Lung (tissue), 12 donors: Measurements from ENCODE around the gene CMC2. TPM values are rescaled to one million over a fixed set of nuclear protein-coding genes. Genes with fewer than 3 reads are reported as not detected.
A peak's percentile ranks its signal among the peaks of the same experiment; 100 is the strongest.

Experiments
- ATAC-seq: fragments of 200-7000 bp; cut with Tn5 transposase; one replicate; pipeline ENCODE4 v1.9.1; 2020; ENCODE audit warnings: moderate number of reproducible peaks; ENCODE audit not compliant: insufficient read depth, low FRiP score
- DNase-seq, 3 donors: peaks; one replicate each; pipeline ENCODE4 v3.0.0-alpha.2; 2013 to 2017
- H3K27ac ChIP-seq, 2 donors: one replicate each; pipeline ENCODE4 v1.5.1; 2013; ENCODE audit warnings: mild to moderate bottlenecking in 2 of 2, moderate library complexity in 2 of 2, control low read depth in 1 of 2, inconsistent platforms in 1 of 2, low read depth in 1 of 2, low read length in 1 of 2
- H3K27me3 ChIP-seq, 3 donors: one replicate each; pipeline ENCODE4 v1.5.1; 2013; ENCODE audit warnings: low read length in 2 of 3; ENCODE audit not compliant: control insufficient read depth in 3 of 3, insufficient read depth in 3 of 3
- H3K36me3 ChIP-seq, 4 donors: one replicate each; pipeline ENCODE4 v1.5.1; 2013; ENCODE audit warnings: low read length in 4 of 4, mild to moderate bottlenecking in 1 of 4, moderate library complexity in 1 of 4; ENCODE audit not compliant: control insufficient read depth in 4 of 4, insufficient read depth in 4 of 4
- H3K4me1 ChIP-seq, 5 donors: one replicate each; pipeline ENCODE4 v1.5.1; 2013; ENCODE audit warnings: low read length in 5 of 5, mild to moderate bottlenecking in 2 of 5, moderate library complexity in 1 of 5; ENCODE audit not compliant: control insufficient read depth in 5 of 5, insufficient read depth in 5 of 5
- H3K4me3 ChIP-seq: one replicate; pipeline ENCODE4 v1.5.1; 2013; ENCODE audit warnings: mild to moderate bottlenecking, control low read depth, moderate library complexity
- H3K9ac ChIP-seq, 2 donors: one replicate each; pipeline ENCODE4 v1.5.1; 2013; ENCODE audit warnings: low read length in 2 of 2, control low read depth in 1 of 2; ENCODE audit not compliant: insufficient read depth in 1 of 2
- H3K9me3 ChIP-seq, 4 donors: one replicate each; pipeline ENCODE4 v1.5.1; 2013; ENCODE audit warnings: low read length in 3 of 4, mild to moderate bottlenecking in 1 of 4, moderate library complexity in 1 of 4; ENCODE audit not compliant: control insufficient read depth in 4 of 4, insufficient read depth in 3 of 4
- WGBS, 2 donors: extraction: QIAGEN DNeasy Blood & Tissue Kit; methylation state at CpG; one replicate each; pipeline ENCODE4 v1.1.7; 2013; 5-methylcytosine and 5-hydroxymethylcytosine counted together
- polyA plus RNA-seq, 2 donors: library from polyadenylated mRNA; stranded (reverse); fragments of 200-250 nt; gene quantifications; one replicate each; pipeline ENCODE4 v1.2.1, GENCODE V29; 2013
- total RNA-seq, 2 donors: library from RNA; depleted of rRNA in 1 of 2; stranded (reverse); fragments of >200 nt in 1 of 2; gene quantifications; one replicate each; pipeline ENCODE4 v1.2.1, GENCODE V29; 2014 to 2021
- TF ChIP-seq, protein P1 (sequence below): IDR thresholded peaks from 2 replicates; pipeline ENCODE4 v1.5.1; 2012; ENCODE audit warnings: mild to moderate bottlenecking; ENCODE audit errors: control extremely low read depth, extremely low read depth
- donor health status: control.
- donor health status: control.
- donor health status: Bipolar disorder and iron deficiency.
- donor health status: healthy.
- donor health status: DM: yes; HTN: yes; CAD: no.

Gene CMC2
- total and polyA plus RNA-seq, 4 donors = 27.3 to 60.8 (median 44.4) TPM

DNA sequence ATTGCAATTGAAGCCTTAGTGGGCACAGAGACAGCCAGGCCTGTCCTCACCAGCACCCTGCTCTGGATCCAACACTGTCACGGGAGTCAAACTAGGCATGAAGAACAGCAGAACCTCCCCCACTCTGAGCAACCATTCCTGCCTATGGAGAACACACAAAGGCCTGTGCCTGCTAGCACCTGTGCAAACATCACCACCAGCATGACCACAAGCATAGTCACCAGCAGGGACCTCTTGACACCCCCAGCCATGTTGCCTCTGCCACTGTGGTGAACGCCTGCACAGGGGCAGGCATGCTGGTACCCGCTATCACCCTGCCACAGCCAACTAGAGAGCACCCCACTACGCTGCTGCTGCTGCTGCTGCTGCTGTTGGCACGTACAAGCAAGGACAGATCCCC, 51.7 kb downstream of the CMC2 start:
- Histone ChIP-seq H3K9ac (no peak overlapping the region), H3K4me3 (no peak overlapping the region), H3K36me3 (no peaks in the 10 kb centered on the region), H3K27ac (no peak overlapping the region), H3K27me3 (no peaks in the 10 kb centered on the region), H3K4me1 (no peaks in the 10 kb centered on the region), H3K9me3 (peaks cover 0 to 19% (median 0%) of the 10 kb centered on the region in 4 donors)
- 93 to 96% methylated on average over 5 of the region's 5 CpGs for WGBS, 2 donors
- no peak for ATAC-seq
- DNase-seq = no peak
- TF ChIP-seq, protein P1, sequence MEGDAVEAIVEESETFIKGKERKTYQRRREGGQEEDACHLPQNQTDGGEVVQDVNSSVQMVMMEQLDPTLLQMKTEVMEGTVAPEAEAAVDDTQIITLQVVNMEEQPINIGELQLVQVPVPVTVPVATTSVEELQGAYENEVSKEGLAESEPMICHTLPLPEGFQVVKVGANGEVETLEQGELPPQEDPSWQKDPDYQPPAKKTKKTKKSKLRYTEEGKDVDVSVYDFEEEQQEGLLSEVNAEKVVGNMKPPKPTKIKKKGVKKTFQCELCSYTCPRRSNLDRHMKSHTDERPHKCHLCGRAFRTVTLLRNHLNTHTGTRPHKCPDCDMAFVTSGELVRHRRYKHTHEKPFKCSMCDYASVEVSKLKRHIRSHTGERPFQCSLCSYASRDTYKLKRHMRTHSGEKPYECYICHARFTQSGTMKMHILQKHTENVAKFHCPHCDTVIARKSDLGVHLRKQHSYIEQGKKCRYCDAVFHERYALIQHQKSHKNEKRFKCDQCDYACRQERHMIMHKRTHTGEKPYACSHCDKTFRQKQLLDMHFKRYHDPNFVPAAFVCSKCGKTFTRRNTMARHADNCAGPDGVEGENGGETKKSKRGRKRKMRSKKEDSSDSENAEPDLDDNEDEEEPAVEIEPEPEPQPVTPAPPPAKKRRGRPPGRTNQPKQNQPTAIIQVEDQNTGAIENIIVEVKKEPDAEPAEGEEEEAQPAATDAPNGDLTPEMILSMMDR = no peak

DNA sequence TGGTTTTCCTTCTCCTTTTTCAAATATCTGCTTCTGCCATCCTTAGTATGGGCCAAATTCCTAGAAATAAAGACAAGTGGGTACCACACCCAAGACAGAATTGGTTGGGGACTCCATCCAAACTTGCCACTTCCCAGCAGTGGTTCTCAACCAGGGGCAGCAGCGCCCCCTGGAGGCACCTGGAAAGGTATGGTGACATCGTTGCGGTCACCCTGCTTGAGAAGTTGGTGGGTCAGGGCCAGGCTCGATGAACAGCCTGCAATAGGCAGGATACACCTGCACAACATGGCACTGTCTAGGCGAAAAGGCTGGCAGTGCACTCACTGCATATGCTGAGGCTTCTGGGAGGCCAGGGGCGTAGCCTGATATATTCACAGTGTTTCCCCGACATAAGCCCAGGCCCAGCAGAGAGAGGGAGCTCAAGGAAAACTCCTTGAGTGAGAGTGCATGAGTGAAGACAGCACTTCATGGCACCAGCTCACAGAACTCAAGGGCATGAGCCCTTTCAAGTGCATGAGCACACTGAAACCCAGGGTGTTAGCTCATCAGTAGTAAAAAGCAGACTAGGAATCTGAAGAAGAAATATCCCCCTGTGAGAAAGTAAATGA, 57.7 kb downstream of the CMC2 start:
- Histone ChIP-seq H3K27me3 (peaks cover 2 to 4% (median 3%) of the 10 kb centered on the region in 3 donors), H3K9ac (no peak overlapping the region), H3K4me3 (no peak overlapping the region), H3K36me3 (no peaks in the 10 kb centered on the region), H3K4me1 (no peaks in the 10 kb centered on the region), H3K9me3 (no peaks in the 10 kb centered on the region), H3K27ac (no peak overlapping the region)
- WGBS, 2 donors = 25 to 28% methylated on average over 7 of the region's 7 CpGs
- DNase-seq (peak in 2 of 3 donors; percentile 19), ATAC-seq (no peak)
- TF ChIP-seq, protein P1 = no peak

DNA sequence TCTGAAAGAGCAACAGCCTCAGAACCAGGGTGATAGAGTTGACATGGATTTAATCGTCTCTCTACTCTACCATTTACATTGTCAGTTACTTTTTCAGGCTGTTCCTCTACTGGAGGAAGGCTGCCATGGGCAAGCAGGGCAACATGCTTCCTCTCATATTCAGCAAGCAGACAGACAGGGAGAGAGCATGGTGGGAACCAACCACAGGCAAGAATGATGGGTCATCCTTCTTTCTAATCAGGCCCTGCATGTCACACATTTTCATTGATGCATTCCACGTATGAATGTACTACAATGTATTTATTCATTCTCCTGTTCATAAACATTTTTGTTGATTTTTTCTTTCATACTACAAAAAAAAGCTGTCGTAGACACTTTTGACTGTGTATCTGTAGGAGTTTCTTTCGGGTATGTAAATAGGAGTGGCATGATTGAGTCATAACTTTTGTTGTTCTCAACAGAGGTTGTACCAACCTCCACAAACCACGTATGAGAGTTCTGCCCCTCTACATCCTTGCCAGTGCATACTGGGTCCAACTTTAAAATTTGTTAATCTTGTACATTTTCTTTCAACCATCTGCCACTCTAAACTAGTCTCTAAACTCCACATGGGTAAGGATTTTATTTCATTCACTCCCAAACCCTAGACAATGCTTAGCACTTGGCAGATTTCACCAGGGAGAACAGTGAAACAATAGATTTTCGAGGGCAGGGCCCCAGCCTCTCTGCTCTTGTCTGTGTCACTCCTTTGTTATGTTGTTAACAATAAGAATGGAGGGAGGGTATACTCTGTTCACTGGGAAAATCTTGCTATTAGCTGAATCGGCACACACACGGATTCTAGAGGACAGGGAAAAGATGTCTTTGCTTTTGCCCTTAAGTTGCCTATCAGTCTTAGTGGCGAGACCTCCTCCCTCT, 58.7 kb downstream of the CMC2 start:
- 69 to 76% methylated on average over 9 of the region's 9 CpGs for WGBS, 2 donors
- peaks cover 2 to 4% (median 3%) of the 10 kb centered on the region in 3 donors for H3K27me3 ChIP-seq

More for the DNA sequence above, 58.7 kb downstream of the CMC2 start:
- DNase-seq (no peak), ATAC-seq (no peak)
- Histone ChIP-seq H3K36me3 (no peaks in the 10 kb centered on the region), H3K9ac (no peak overlapping the region), H3K4me3 (no peak overlapping the region), H3K4me1 (no peaks in the 10 kb centered on the region), H3K9me3 (no peaks in the 10 kb centered on the region), H3K27ac (no peak overlapping the region)
- TF ChIP-seq, protein P1 = no peak
